GM12878 (cell line): ENCODE data around the gene GCLM. TPM values are rescaled to one million over a fixed set of nuclear protein-coding genes. Genes with fewer than 3 reads are reported as not detected.

Experiments used
- ATAC-seq: fragments of 200-7000 bp; cut with Tn5 transposase; 3 replicates; pipeline ENCODE4 v1.9.1; 2020; ENCODE audit warnings: mild to moderate bottlenecking, moderate library complexity
- BruUV-seq: library from RNA; stranded (reverse); fragments of 400-500 nt; replicated peaks from 2 replicates; lab custom pipeline; 2021; lab: Mats Ljungman, UMichigan
- CTCF ChIA-PET: fragments of 300-600 bp; sonication (Branson Sonifier 250); formaldehyde crosslinking; extraction: SDS; loops from one replicate; lab custom pipeline; 2021; ENCODE audit warnings: inconsistent platforms; lab: Yijun Ruan, JAX
- POLR2A ChIA-PET: fragments of 350-600 bp; formaldehyde crosslinking; extraction: SDS; loops from one replicate; lab custom pipeline; 2021; ENCODE audit warnings: inconsistent platforms; lab: Charles Lee
- RAD21 ChIA-PET: fragments of 300-600 bp; sonication (Branson Sonifier 250); formaldehyde crosslinking; loops from one replicate; lab custom pipeline; 2023; ENCODE audit warnings: antibody characterized with exemption; ENCODE audit not compliant: unreplicated experiment; lab: Charles Lee
- SMC1A ChIA-PET: fragments of 300-600 bp; sonication (Branson Sonifier 250); formaldehyde crosslinking; loops from one replicate; lab custom pipeline; 2023; ENCODE audit not compliant: unreplicated experiment, uncharacterized antibody; lab: Charles Lee
- DNase-seq: peaks from one replicate; pipeline ENCODE4 v3.0.0-alpha.2; 2011; ENCODE audit warnings: low read depth, low spot score
- FAIRE-seq: peaks from 3 replicates; lab custom pipeline; 2011; peaks lifted over from hg19 to GRCh38; lab: Jason Lieb, UNC
- H2AFZ ChIP-seq: 2 replicates; pipeline ENCODE4 v1.6.0; 2011; ENCODE audit warnings: low read depth, low read length, control low read depth; ENCODE audit not compliant: control insufficient read depth
- H3K27ac ChIP-seq: 2 replicates; pipeline ENCODE4 v1.5.1; 2011; ENCODE audit warnings: control low read depth; ENCODE audit not compliant: control insufficient read depth, insufficient read depth
- H3K27me3 ChIP-seq, 2 experiments: replicated peaks in 1 of 2; 2 replicates each; pipeline versions ENCODE4 v1.6.0 to v1.6.1; 2011; ENCODE audit warnings: low read length in 1 of 2; ENCODE audit not compliant: control insufficient read depth in 2 of 2, insufficient read depth in 2 of 2
- H3K36me3 ChIP-seq, 2 experiments: 2 replicates each; pipeline ENCODE4 v1.5.1; 2011; ENCODE audit warnings: low read length in 1 of 2; ENCODE audit not compliant: control insufficient read depth in 2 of 2, insufficient read depth in 2 of 2
- H3K4me1 ChIP-seq: 2 replicates; pipeline ENCODE4 v1.6.1; 2011; ENCODE audit warnings: mild to moderate bottlenecking, low read length, moderate library complexity, mixed read lengths; ENCODE audit not compliant: control insufficient read depth, insufficient read depth
- H3K4me2 ChIP-seq: 2 replicates; pipeline ENCODE4 v1.6.0; 2011; ENCODE audit warnings: control low read depth; ENCODE audit not compliant: control insufficient read depth, insufficient read depth
- H3K4me3 ChIP-seq: fragments of 200-600 bp; sonication (generic); 2 replicates; pipeline ENCODE4 v1.5.1; 2016
- H3K79me2 ChIP-seq: 2 replicates; pipeline ENCODE4 v1.6.0; 2011; ENCODE audit warnings: low read length; ENCODE audit not compliant: control insufficient read depth, insufficient read depth
- H3K9ac ChIP-seq: 2 replicates; pipeline ENCODE4 v1.8.0; 2011; ENCODE audit warnings: low read length, control low read depth, mixed read lengths; ENCODE audit not compliant: control insufficient read depth, insufficient read depth
- H3K9me3 ChIP-seq: replicated peaks from 3 replicates; pipeline ENCODE4 v1.5.1; 2011; ENCODE audit warnings: mild to moderate bottlenecking, low read length; ENCODE audit not compliant: control insufficient read depth, insufficient read depth
- H4K20me1 ChIP-seq: 2 replicates; pipeline ENCODE4 v1.6.0; 2011; ENCODE audit not compliant: control insufficient read depth, insufficient read depth
- E2F8 ChIP-seq: fragments of 450-650 bp; IDR thresholded peaks from 2 replicates; pipeline ENCODE4 v1.6.1; 2018; ENCODE audit warnings: mild to moderate bottlenecking, low read depth, moderate library complexity; ENCODE audit not compliant: partially characterized antibody
- HDAC2 ChIP-seq: fragments of 200-600 bp; sonication (generic); IDR thresholded peaks from 2 replicates; pipeline ENCODE4 v1.6.1; 2017
- RUNX3 ChIP-seq: IDR thresholded peaks from 2 replicates; pipeline ENCODE4 v1.6.1; 2012; ENCODE audit warnings: low read length, inconsistent platforms
- YY1 ChIP-seq: IDR thresholded peaks from 2 replicates; pipeline ENCODE4 v1.6.1; 2011; ENCODE audit warnings: low read depth, mild to moderate bottlenecking, low read length
- WGBS: methylation state at CpG from one replicate; pipeline ENCODE4 v1.1.6; 2016; ENCODE audit warnings: low lambda C conversion rate; ENCODE audit not compliant: insufficient replicate concordance, insufficient coverage; ENCODE audit errors: missing lambda C conversion rate; 5-methylcytosine and 5-hydroxymethylcytosine counted together
- in situ Hi-C: fragments of 300-500 bp; cut with MboI; formaldehyde crosslinking; loops from 9 replicates; pipeline ENCODE4 v1.14.3; 2018; ENCODE audit warnings: mixed read lengths
- intact Hi-C: fragments of 100-400 bp; cut with micrococcal nuclease; formaldehyde crosslinking; loops from one replicate; pipeline ENCODE4 v1.14.2; 2022; ENCODE audit not compliant: unreplicated experiment
- polyA plus RNA-seq, 11 experiments: library from polyadenylated mRNA; depleted of rRNA in 4 of 11; unstranded in 6 of 11; stranded (reverse) in 5 of 11; fragments of >200 nt; fragmentation: Nextera tagmentation in 4 of 11; fragmentation: Illumina TruSeq in 1 of 11; extraction: Ambion mirVana in 4 of 11; extraction: Trizol in 1 of 11; gene quantifications; 1 replicate in 1 of 11; 2 replicates in 10 of 11; pipeline versions ENCODE4 v1.2.1 to v1.2.3, GENCODE V29; 2011 to 2016; ENCODE audit warnings: inconsistent platforms in 2 of 11, missing spikeins in 2 of 11, low read depth in 1 of 11
- total RNA-seq, 4 experiments: library from RNA; depleted of rRNA in 3 of 4; stranded (reverse); fragments of >200 nt in 3 of 4; fragmentation: Illumina TruSeq in 1 of 4; extraction: Trizol in 1 of 4; gene quantifications; 2 replicates each; pipeline versions ENCODE4 v1.2.1 to v1.2.3, GENCODE V29; 2013 to 2021

Gene GCLM
- total and polyA plus RNA-seq, 10 of the 15 experiments (the other 5 are each of a cell fraction or from before 2014, with no cell fraction given), result 2.6 to 17.3 (median 6.9) TPM

GRCh38 chr1:93848350-93848883 is 60.8 kb downstream of the GCLM start:
- Histone ChIP-seq H3K27me3 (no peaks in the 10 kb centered on the region), H3K4me1 (peaks cover 6% of the 10 kb centered on the region), H2AFZ (peak overlapping the region; percentile 72; the same call in 1 of the 2 replicates), H3K36me3 (no peaks in the 10 kb centered on the region), H3K9ac (no peak overlapping the region), H3K4me2 (peak overlapping the region; percentile 73; the same call in 1 of the 2 replicates), H4K20me1 (no peaks in the 10 kb centered on the region), H3K4me3 (peak overlapping the region; percentile 84; the same call in 1 of the 2 replicates), H3K9me3 (no peaks in the 10 kb centered on the region; the same call in 1 of the 3 replicates), H3K27ac (no peak overlapping the region), H3K79me2 (no peaks in the 10 kb centered on the region)
- TF ChIP-seq HDAC2, result no peak
- TF ChIP-seq E2F8, result no peak
- no peak for TF ChIP-seq RUNX3
- TF ChIP-seq YY1, result no peak
- intact Hi-C loops, result loop anchor here (5.0 kb wide), 1 partner anchor 501 kb away; the partner anchor contains the start of gene DR1
- POLR2A ChIA-PET, result no interaction called here
- WGBS, result 62% methylated on average over 4 of the region's 4 CpGs
- DNase-seq, result no peak
- CTCF ChIA-PET, result interaction anchor here (0.7 to 5.0 kb wide), 7 partner anchors 34 to 768 kb away, joined by 3 to 28 read pairs (median 4); no protein-coding TSS in a partner anchor
- RAD21 ChIA-PET, result interaction anchor here (0.6 to 2.7 kb wide), 4 partner anchors 99 to 256 kb away, joined by 3 to 10 read pairs (median 3); no protein-coding TSS in a partner anchor
- in situ Hi-C loops, result loop anchor here (10.0 to 25.0 kb wide), 2 partner anchors 411 to 544 kb away; partner anchors contain the start of gene FNBP1L
- FAIRE-seq, result no peak
- SMC1A ChIA-PET, result interaction anchor here (0.6 to 4.7 kb wide), 4 partner anchors 35 to 402 kb away, joined by 3 to 26 read pairs (median 3); no protein-coding TSS in a partner anchor
- no TSS peak for BruUV-seq
- ATAC-seq, result no peak
